GDM1 (cell line): ENCODE data around the gene ZNF784.

Experiments used
- DNase-seq: peaks from one replicate; lab custom pipeline; 2025; lab: John Stamatoyannopoulos, UW

ZNF784 gene

GRCh38 chr19:55643003-55643886 is 18.9 kb upstream of the ZNF784 start, which contains the start of gene ZNF581:
Gene ZNF581, plus strand, starts transcription at chr19:55643649. Its CDS starts 923 bp downstream, at chr19:55644572.
- DNase-seq: peak; percentile 38

DNA sequence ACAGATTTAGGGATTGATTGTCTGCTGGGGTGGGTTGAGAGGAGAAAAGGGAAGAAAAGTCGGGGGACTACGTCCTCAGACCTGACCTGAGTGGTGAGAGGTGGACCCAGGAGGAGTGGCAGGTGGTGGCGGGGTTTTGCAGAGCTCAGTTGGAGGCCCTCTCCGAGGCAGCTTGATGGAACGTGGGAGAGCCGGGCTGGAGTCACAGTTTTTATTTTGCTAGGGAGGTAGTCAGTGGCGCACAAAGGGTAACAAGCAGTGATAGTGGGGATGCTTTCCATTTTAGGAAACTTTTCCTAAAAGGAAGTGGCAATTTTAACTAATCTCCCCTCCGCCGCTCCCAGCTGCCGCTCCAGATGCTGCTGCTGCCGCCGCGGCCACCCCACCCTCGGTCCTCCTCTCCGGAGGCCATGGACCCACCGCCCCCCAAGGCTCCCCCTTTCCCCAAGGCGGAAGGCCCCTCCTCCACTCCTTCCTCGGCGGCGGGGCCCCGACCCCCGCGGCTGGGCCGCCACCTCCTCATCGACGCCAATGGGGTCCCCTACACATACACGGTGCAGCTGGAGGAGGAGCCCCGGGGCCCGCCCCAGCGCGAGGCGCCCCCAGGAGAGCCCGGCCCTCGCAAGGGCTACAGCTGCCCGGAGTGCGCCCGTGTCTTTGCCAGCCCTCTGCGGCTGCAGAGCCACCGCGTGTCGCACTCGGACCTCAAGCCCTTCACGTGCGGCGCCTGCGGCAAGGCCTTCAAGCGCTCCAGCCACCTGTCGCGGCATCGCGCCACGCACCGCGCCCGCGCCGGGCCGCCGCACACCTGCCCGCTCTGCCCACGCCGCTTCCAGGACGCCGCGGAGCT is 18.0 kb upstream of the ZNF784 start:
- DNase-seq: no peak

GRCh38 chr19:55641426-55642152 is 17.2 kb upstream of the ZNF784 start:
- no peak for DNase-seq

GRCh38 chr19:55640577-55641425 is 16.4 kb upstream of the ZNF784 start, which contains the start of gene ZNF580:
Gene ZNF580, plus strand, starts transcription at chr19:55641002. Its CDS starts 1,507 bp downstream, at chr19:55642509.
- peak; percentile 56 for DNase-seq

DNA sequence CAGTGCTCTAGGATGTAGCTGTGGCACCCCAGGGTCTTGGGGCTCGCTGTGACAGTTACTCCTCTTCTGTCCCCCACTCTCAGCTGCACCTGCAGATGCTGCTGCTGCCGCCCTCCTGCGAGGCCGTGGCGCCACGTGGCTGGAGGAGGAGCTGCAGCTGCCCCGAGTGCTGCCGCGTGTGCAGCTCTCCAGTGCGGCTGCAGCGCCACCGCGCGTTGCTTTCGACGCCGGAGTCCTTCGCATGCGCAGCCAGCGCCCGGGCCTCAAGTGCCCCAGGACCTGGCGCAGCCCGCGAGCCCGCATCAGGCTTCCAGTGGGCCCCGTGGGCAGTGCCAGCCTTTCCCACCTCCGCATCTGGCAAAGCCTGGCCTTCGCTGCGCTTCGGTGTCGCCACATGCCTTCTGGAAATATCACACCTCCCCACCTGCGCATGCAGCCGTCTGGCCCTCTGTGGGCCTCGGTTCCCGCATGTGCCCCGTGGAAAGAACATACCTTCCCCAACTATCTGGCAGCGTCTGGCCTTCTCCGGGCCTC is 15.7 kb upstream of the ZNF784 start:
- no peak for DNase-seq

- peak; percentile 42 for DNase-seq
These were observed 14.5 kb upstream of the ZNF784 start for GRCh38 chr19:55638864-55639359.

- DNase-seq: no peak
These were observed 13.2 kb upstream of the ZNF784 start for GRCh38 chr19:55637534-55637933.

DNA sequence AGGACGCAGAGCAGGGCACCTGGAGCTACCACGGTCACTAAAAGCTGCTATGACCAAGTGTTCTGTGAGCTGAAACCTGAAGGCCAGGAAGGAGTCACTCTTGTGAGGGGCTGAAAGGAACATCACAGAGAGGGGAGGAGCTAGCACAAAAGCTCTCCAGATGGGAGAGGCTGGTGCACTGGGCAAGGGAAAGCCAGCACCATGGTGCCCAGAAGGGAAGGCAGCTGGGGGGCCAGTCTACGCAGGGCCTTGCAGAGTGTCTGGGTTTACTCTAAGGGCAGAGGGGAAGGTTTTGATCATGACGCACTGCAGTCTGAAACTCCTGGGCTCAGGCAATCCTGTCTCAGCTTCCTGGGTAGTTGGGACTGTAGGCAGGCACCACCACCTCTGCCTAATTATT is 12.4 kb upstream of the ZNF784 start:
- DNase-seq: no peak

DNA sequence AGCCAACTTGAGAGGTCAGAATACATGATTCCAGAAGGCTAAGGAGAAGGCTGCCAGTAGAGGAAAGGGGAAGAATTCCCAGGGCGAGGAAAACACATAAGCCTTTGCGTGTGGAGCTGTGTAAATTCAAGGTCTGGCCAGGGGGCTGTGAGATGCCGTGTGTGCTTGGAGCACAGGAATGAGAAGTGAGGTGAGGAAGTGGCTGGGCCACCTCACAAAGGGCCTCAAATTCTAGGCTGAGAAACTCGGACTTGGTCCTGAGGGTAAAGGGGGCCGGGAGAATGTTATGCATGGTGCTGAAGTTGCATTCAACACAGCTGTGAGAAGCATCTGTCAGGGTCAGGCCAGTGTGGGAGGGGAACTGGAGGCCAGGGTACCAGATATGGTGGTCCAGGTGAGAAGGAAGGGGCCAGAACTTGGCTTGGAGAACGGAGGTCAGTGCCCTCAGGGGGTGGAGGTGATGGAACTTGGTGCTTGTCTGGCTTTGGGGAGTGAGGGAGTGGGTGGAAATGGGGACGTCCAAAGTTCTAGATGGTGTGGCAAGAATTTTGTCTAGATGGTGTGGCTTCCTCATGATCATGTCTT is 11.6 kb upstream of the ZNF784 start:
- DNase-seq: no peak

- DNase-seq: no peak
These were observed 11.0 kb upstream of the ZNF784 start for GRCh38 chr19:55635334-55635717.

DNA sequence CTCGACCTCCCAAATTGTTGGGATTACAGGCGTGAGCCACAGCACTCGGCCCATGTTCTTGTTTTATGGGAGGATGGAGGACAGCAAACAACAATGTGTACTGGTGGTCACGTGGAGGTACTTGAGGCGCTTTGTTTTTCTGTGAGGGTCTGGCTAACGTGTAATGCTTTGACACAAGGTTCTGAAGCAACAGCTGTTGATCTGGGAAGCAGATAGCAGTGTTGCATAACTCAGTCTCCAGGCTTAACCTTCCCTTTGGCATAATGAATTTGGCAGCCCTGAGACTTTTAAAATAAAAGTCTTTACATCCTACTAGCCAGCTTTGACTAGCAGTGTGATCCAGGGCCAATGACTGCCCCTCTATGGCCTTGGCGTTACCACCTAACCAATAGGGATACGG is 9.5 kb upstream of the ZNF784 start:
- no peak for DNase-seq

DNA sequence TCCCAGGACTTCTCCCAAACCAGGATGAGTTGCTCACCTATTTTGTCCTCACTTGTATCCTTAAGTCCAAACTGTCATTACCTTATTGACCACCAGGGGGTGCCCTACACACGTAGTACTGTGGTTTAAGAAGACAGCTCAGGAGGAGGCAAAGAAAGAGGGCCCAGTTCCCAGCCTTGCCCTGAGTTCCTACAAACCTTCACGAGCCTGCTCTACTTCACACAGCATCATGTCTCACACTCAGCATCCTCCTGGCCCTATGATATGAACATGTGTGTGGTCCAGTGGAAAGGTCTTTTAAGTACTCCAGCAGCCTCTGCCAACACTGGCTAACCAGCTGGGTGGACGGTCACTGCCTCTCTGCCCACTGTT is 8.1 kb upstream of the ZNF784 start:
- DNase-seq: peak; percentile 86

DNA sequence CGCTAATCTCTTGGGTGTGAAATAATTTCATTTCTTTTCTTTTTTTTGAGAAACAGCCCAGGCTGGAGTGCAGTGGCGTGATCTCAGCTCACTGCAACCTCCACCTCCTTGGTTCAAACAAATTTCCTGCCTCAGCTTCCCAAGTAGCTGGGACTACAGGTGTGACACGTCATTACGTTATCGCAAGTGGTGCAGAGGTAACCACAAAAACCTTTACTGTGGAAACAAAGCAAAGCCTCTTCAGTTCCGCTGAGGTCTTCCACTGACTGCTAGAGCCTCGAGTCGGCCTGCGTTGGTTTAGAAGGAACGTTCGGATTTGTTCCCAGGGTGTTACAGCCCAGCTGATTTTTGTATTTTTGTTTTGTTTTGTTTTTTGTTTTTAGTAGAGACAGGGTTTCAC is 2.0 kb upstream of the ZNF784 start:
- no peak for DNase-seq

DNA sequence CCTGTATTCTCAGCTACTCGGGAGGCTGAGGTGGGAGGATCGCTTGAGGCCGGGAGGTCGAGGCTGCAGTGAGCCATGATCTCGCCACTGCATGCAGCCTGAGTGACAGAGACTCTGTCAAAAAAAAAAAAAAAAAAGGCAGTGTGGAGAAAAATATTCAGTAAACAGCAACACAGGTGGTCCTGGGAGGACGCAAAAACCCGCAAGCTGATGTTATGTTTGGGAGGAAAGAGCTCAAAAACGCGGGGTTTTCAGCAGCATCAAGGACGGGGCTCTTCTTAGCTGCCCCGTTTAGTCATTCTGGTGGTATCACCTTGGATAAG is 599 bp upstream of the ZNF784 start:
- DNase-seq: no peak

DNA sequence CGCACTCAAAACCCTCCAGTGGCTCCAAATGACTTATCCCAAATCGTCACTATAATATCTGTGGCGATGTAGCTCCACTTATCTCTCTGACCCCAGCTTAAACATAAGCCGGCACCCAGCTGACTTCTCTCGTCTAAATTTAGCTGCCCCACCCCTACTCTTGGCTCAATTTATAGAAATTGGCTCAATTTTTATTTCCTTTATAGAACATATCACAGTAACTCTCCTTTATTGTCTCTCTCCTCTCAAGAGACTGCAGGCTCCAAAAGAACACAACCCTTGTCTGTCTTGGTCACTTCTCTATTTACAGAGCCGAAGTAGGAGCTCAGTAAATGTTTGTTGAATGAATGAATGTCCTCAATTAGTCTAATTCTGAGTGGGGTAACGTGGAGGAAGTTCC is 805 bp downstream of the ZNF784 start:
- no peak for DNase-seq

DNA sequence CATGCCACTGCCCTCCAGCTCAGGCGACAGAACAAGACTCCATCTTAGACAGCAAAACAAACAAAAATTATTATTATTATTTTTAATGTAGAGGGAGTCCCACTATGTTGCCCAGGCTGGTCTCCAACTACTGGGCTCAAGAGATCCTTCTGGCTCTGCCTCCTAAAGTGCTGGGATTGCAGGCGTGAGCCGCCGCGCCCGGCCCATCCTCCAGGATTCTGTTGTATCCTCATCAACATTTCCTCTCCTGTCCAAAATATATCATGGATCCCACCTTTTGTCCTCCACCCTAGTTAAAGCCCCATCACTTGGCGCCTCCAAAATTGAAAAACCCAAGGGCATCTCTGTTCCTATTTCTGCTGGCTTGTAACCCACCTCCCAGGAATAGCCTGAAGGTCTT is 1.2 kb downstream of the ZNF784 start:
- DNase-seq: no peak

DNA sequence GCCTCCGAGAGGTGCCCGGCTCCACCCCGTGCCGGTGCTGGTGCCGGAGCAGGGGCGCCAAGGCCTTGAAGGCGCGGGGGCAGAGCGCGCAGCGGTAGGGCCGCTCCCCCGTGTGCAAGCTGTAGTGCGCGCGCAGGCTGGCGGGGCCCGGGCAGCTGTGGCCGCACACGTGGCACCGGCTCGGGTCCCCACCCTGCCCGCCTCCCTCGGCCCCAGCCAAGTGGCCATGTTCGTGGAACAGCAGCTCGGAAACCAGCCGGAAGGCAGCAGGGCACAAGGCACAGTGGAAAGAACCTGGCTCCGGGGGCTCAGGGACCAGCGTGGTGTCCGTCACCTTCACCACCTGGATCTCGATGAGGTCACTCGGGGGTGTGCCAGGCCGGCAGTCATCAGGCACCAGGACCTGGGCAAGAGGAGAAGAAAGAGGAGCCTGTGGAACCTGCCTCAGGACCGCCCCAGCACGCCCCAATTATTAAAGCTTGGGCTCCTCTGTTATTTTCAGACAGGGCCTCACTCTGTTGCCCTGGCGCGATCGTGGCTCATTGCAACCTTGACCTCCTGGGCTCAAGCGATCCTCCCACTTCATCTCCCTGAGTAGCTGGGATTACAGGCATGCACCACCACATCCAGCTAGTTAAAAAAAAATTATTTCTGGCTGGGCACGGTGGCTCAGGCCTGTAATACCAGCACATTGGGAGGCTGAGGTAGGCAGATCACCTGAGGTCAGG is 2.0 kb downstream of the ZNF784 start:
- DNase-seq: no peak

- DNase-seq: no peak
These were observed 2.6 kb downstream of the ZNF784 start for GRCh38 chr19:55621673-55622231.

DNA sequence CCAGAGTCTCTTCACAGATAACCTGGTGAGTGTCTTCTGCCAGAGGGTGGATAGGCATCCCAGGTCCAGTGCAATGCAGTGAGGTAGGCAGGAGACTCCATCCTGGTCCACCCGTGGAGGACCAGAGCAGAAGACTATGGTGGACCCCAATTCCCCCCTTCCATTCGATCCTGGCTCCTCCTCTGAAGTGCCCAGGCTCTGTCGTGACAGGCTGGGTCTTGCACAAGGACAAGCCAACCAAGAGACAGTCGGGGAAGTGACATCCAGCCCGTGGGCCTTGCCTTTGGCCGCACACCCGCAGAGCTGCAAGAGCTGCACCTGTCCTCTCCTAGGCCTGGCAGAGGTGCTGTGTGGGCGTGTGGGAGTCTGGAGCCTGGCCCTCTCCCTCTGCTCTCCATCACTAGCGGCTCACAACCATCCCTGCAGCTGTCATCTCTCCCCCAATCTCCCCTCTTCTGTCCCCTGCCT is 3.1 kb downstream of the ZNF784 start:
- DNase-seq: no peak
